ENCODE measurements around the gene STAMBPL1. TPM values are rescaled to one million over a fixed set of nuclear protein-coding genes. Genes with fewer than 3 reads are reported as not detected.

Gene STAMBPL1
- total and polyA plus RNA-seq, 2 donors (not counting 3 experiments of a cell fraction or from before 2014, with no cell fraction given) = 0.70 to 1.8 TPM

- Histone ChIP-seq H2AFZ (ENCODE audit: low read depth, low read length) (no peak overlapping the region), H3K27ac (ENCODE audit: insufficient read depth, low read depth, low read length) (no peak overlapping the region), H3K9me3 (replicated peaks; ENCODE audit: control insufficient read depth, insufficient read depth, low read length) (no peaks in the 10 kb centered on the region), H3K79me2 (ENCODE audit: control insufficient read depth, insufficient read depth, low read length) (no peaks in the 10 kb centered on the region), H3K9ac (replicated peaks; ENCODE audit: extremely low read depth, insufficient read depth, low read length) (no peak overlapping the region), H4K20me1 (replicated peaks; ENCODE audit: control insufficient read depth, extremely low read depth, insufficient read depth, low read length) (no peaks in the 10 kb centered on the region), H3K36me3 (ENCODE audit: control insufficient read depth in 2 of 2, extremely low read depth in 1 of 2, insufficient read depth in 2 of 2, low read length in 2 of 2) (no peaks in the 10 kb centered on the region), H3K4me2 (ENCODE audit: insufficient read depth, low read length) (no peak overlapping the region), H3K4me1 (ENCODE audit: control insufficient read depth, extremely low read depth, insufficient read depth, low read length) (no peaks in the 10 kb centered on the region), H3K4me3 (replicated peaks in 1 of 3; ENCODE audit: insufficient read depth in 1 of 3, low read depth in 1 of 3, low read length in 3 of 3) (no peak overlapping the region), H3K27me3 (ENCODE audit: control insufficient read depth in 2 of 2, insufficient read depth in 2 of 2, low read length in 2 of 2) (peaks cover 14 to 25% of the 10 kb centered on the region in 2 experiments), H3K9me1 (replicated peaks; ENCODE audit: control insufficient read depth, extremely low read depth, insufficient read depth, low read length) (no peaks in the 10 kb centered on the region)
- BruUV-seq (replicated peaks) = no TSS peak
- dilution Hi-C loops (cut with MboI; ENCODE audit: extremely low pct_ligation_motif_present, low sequenced_read_pairs) = no loop called here
- ChIA-PET POLR2A (no interaction called here), CTCF (interaction anchor here (3.4 kb wide), 1 partner anchor 31 kb away, joined by 22 read pairs; no protein-coding TSS in a partner anchor)
- intact Hi-C loops (cut with micrococcal nuclease) = no loop called here
- no peak for DNase-seq (ENCODE audit: low read depth, low spot score)
- FAIRE-seq = no peak
- TF ChIP-seq JUN (IDR thresholded peaks at IDR 0.05; ENCODE audit: borderline replicate concordance, insufficient read depth, insufficient read length, low read depth) = no peak
- TF ChIP-seq MAX (IDR thresholded peaks at IDR 0.05; ENCODE audit: insufficient read depth, insufficient read length) = no peak
- no peak for TF ChIP-seq FOS (IDR thresholded peaks at IDR 0.05; ENCODE audit: borderline replicate concordance, insufficient read depth, low read length)
- TF ChIP-seq GATA2 (IDR thresholded peaks at IDR 0.05; ENCODE audit: insufficient read depth, insufficient read length, low read depth, low read length) = no peak
- no peak for TF ChIP-seq EZH2 (IDR thresholded peaks at IDR 0.05; ENCODE audit: borderline replicate concordance, low read depth, low read length, severe bottlenecking)
- no peak for TF ChIP-seq CTCF (IDR thresholded peaks at IDR 0.05; ENCODE audit: extremely low read depth in 1 of 2, insufficient read depth in 1 of 2, low read depth in 1 of 2, low read length in 2 of 2)
- TF ChIP-seq MYC (IDR thresholded peaks at IDR 0.05; ENCODE audit: low read depth, low read length) = no peak
- no peak for TF ChIP-seq POLR2AphosphoS5 (IDR thresholded peaks at IDR 0.05; ENCODE audit: insufficient read depth, low read depth, low read length)
- TF ChIP-seq POLR2A (IDR thresholded peaks at IDR 0.05; ENCODE audit: low read depth, low read length) = no peak
Observed at GRCh38 chr10:88866454-88866853, 13.6 kb upstream of the STAMBPL1 start.

Data from endothelial cell of umbilical vein (primary cell).